HUDEP-2 (cell line): ENCODE measurements around the gene VPS13D.
"Not testable (repeated sequence)": the region's sequence is repeated elsewhere in the genome, so short reads cannot be mapped to it uniquely, and the experiment has no call there.

Experiments used
- DNase-seq, 76 experiments: peaks; one replicate each; lab custom pipeline; 2025; ENCODE audit not compliant: unreplicated experiment in 76 of 76; lab: John Stamatoyannopoulos, UW

Gene VPS13D

GRCh38 chr1:12324973-12325372 is 95.1 kb downstream of the VPS13D start:
- not testable (repeated sequence) for DNase-seq

GRCh38 chr1:12326986-12327385 is 97.2 kb downstream of the VPS13D start:
- DNase-seq = no peak

- DNase-seq = no peak
These were observed 97.7 kb downstream of the VPS13D start for GRCh38 chr1:12327566-12327965.

- DNase-seq = no peak
These were observed 103.4 kb downstream of the VPS13D start for GRCh38 chr1:12333036-12333785.

- DNase-seq = no peak
These were observed 106.0 kb downstream of the VPS13D start for GRCh38 chr1:12335815-12336214.

GRCh38 chr1:12336413-12336812 is 106.6 kb downstream of the VPS13D start:
- no peak for DNase-seq

GRCh38 chr1:12338017-12338416 is 108.2 kb downstream of the VPS13D start:
- DNase-seq = no peak

GRCh38 chr1:12338823-12339222 is 109.0 kb downstream of the VPS13D start:
- DNase-seq = no peak

- DNase-seq = no peak
These were observed 109.6 kb downstream of the VPS13D start for GRCh38 chr1:12339396-12339795.

- no peak for DNase-seq
These were observed 110.1 kb downstream of the VPS13D start for GRCh38 chr1:12339811-12340543.

- DNase-seq = no peak
These were observed 110.7 kb downstream of the VPS13D start for GRCh38 chr1:12340544-12340930.

- DNase-seq = no peak
These were observed 111.8 kb downstream of the VPS13D start for GRCh38 chr1:12341667-12342066.

GRCh38 chr1:12342401-12343003 is 112.7 kb downstream of the VPS13D start:
- DNase-seq = no peak

- DNase-seq = no peak
These were observed 114.1 kb downstream of the VPS13D start for GRCh38 chr1:12343823-12344487.

GRCh38 chr1:12344596-12345349 is 114.9 kb downstream of the VPS13D start:
- no peak for DNase-seq

- DNase-seq = no peak
These were observed 115.8 kb downstream of the VPS13D start for GRCh38 chr1:12345350-12346217.

- no peak for DNase-seq
These were observed 116.8 kb downstream of the VPS13D start for GRCh38 chr1:12346483-12347151.

GRCh38 chr1:12348113-12348512 is 118.3 kb downstream of the VPS13D start:
- DNase-seq = no peak

GRCh38 chr1:12353981-12354380 is 124.2 kb downstream of the VPS13D start:
- DNase-seq = no peak
